K562 (cell line): ENCODE measurements around the gene YWHAB. TPM values are rescaled to one million over a fixed set of nuclear protein-coding genes. Genes with fewer than 3 reads are reported as not detected.

ENCODE experiments used
- BMI1 ChIP-seq: fragments of 150-350 bp; IDR thresholded peaks from 2 replicates; pipeline ENCODE4 v1.6.1; 2014; ENCODE audit warnings: low read length
- BRF1 ChIP-seq: IDR thresholded peaks from 3 replicates; pipeline ENCODE4 v1.6.1; 2011; ENCODE audit warnings: borderline replicate concordance, mild to moderate bottlenecking; ENCODE audit not compliant: insufficient read length; ENCODE audit errors: extremely low read depth
- CBX3 ChIP-seq, 2 experiments: IDR thresholded peaks; 1 replicate in 1 of 2; 2 replicates in 1 of 2; pipeline ENCODE4 v1.6.1; 2012; ENCODE audit warnings: inconsistent platforms in 2 of 2, low read length in 2 of 2, borderline replicate concordance in 1 of 2, control low read depth in 1 of 2
- ERF ChIP-seq: fragments of 450-650 bp; formaldehyde crosslinking; IDR thresholded peaks from 2 replicates; pipeline ENCODE4 v1.4.0; 2020; ENCODE audit warnings: mild to moderate bottlenecking, mixed read lengths
- GTF2F1 ChIP-seq: IDR thresholded peaks from 2 replicates; pipeline ENCODE4 v1.6.1; 2011; ENCODE audit warnings: low read depth, low read length, improper control_type of control experiment
- KAT8 ChIP-seq: fragments of 450-650 bp; IDR thresholded peaks from 2 replicates; pipeline ENCODE4 v1.6.1; 2016; ENCODE audit warnings: low read depth, mild to moderate bottlenecking
- TEAD4 ChIP-seq, 2 experiments: sonication (generic) in 1 of 2; formaldehyde crosslinking in 1 of 2; IDR thresholded peaks; 2 replicates each; pipeline versions ENCODE4 v1.6.1 to v1.8.0; 2012 to 2022; ENCODE audit warnings: borderline replicate concordance in 1 of 2, inconsistent platforms in 1 of 2, low read length in 1 of 2, mild to moderate bottlenecking in 1 of 2, missing genetic modification reagents in 1 of 2
- polyA plus RNA-seq, 8 experiments: library from polyadenylated mRNA; depleted of rRNA in 4 of 8; stranded (reverse) in 5 of 8; unstranded in 3 of 8; fragments of >200 nt; fragmentation: Nextera tagmentation in 2 of 8; fragmentation: Illumina TruSeq in 1 of 8; extraction: Ambion mirVana in 2 of 8; extraction: Trizol in 1 of 8; gene quantifications; 2 replicates each; pipeline versions ENCODE4 v1.2.1 to v1.2.3, GENCODE V29; 2011 to 2014; ENCODE audit warnings: inconsistent platforms in 1 of 8, missing spikeins in 1 of 8
- total RNA-seq, 7 experiments: library from RNA; depleted of rRNA in 6 of 7; stranded (reverse); fragments of >200 nt in 6 of 7; fragmentation: Illumina TruSeq in 2 of 7; extraction: Trizol in 2 of 7; gene quantifications; 2 replicates each; pipeline versions ENCODE4 v1.2.1 to v1.2.3, GENCODE V29; 2011 to 2021; ENCODE audit warnings: low replicate concordance in 1 of 7
- TF ChIP-seq, protein P1 (sequence below): fragments of 250-450 bp; sonication (Bioruptor Pico); IDR thresholded peaks from 2 replicates; pipeline ENCODE4 v1.4.0; 2020; ENCODE audit warnings: mild to moderate bottlenecking
- TF ChIP-seq, protein P2 (sequence below): fragments of 250-450 bp; sonication (Bioruptor Pico); IDR thresholded peaks from 2 replicates; pipeline ENCODE4 v1.4.0; 2020; ENCODE audit warnings: borderline replicate concordance
- TF ChIP-seq, protein P3 (sequence below), 2 experiments: fragments of 450-650 bp; formaldehyde crosslinking in 1 of 2; IDR thresholded peaks; 2 replicates each; pipeline versions ENCODE4 v1.4.0 to v1.6.1; 2014 to 2020; ENCODE audit warnings: mild to moderate bottlenecking in 2 of 2, borderline replicate concordance in 1 of 2, low read depth in 1 of 2
- TF ChIP-seq, protein P4 (sequence below): sonication (generic); formaldehyde crosslinking; IDR thresholded peaks from 2 replicates; pipeline ENCODE4 v1.8.0; 2022; ENCODE audit warnings: mild to moderate bottlenecking, missing genetic modification reagents, borderline replicate concordance

Gene YWHAB
- total and polyA plus RNA-seq, 9 of the 15 experiments (the other 6 are each of a cell fraction or from before 2014, with no cell fraction given): 60.6 to 185 (median 96.1) TPM

DNA sequence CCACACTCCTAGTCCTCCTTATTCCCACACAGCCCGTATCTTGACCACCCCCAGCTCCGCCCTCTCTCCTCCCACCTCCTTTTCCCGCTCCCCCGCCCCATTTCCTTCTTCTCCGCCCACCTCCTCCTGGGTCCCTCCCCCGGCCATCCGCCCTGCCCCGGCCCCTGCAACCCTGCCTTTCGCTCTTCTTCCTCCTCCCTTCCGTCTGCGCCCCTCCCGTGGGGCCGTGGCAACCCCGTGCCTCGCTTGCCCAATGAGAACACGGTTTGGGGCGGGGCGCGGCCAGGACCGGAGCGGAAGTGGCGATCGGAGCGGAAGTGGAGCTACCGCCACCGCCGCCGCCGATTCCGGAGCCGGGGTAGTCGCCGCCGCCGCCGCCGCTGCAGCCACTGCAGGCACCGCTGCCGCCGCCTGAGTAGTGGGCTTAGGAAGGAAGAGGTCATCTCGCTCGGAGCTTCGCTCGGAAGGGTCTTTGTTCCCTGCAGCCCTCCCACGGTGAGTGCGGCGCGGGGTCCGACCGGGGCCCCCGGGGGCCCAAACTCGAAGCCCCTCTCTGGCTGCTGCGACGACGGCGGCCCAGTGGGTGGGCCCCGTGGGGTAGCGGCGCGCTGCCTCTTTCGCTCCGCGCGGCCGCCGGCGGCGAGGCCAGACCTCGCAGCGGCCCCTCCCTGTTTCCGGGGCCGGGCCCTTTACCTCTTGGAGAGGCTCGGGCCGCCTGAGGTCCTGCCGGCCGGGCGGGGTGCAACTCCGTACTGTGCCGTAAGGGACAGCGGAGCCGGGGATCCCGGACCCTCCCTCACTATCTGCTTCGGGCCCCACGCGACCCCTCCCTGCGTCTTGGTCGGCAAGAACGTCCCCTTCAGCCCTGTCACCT is at the start of gene YWHAB (continued):
- TF ChIP-seq CBX3 (IDR thresholded peaks at IDR 0.05; ENCODE audit: borderline replicate concordance in 1 of 2, low read length in 2 of 2) (no peak), BRF1 (no peak), GTF2F1 (no peak), TEAD4 (IDR thresholded peaks at IDR 0.05; ENCODE audit: low read length) (no peak), TEAD4 (CRISPR knock-in tag; IDR thresholded peaks at IDR 0.05; ENCODE audit: borderline replicate concordance) (no peak), BMI1 (no peak), ERF (CRISPR knock-in tag) (0 out of 2 replicates have a peak, but pooled peaks have one; percentile 58), KAT8 (no peak)
- TF ChIP-seq, protein P1, sequence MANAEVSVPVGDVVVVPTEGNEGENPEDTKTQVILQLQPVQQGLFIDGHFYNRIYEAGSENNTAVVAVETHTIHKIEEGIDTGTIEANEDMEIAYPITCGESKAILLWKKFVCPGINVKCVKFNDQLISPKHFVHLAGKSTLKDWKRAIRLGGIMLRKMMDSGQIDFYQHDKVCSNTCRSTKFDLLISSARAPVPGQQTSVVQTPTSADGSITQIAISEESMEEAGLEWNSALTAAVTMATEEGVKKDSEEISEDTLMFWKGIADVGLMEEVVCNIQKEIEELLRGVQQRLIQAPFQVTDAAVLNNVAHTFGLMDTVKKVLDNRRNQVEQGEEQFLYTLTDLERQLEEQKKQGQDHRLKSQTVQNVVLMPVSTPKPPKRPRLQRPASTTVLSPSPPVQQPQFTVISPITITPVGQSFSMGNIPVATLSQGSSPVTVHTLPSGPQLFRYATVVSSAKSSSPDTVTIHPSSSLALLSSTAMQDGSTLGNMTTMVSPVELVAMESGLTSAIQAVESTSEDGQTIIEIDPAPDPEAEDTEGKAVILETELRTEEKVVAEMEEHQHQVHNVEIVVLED (CRISPR knock-in tag): no peak; the same call in 1 of the 2 replicates
- TF ChIP-seq, protein P2, sequence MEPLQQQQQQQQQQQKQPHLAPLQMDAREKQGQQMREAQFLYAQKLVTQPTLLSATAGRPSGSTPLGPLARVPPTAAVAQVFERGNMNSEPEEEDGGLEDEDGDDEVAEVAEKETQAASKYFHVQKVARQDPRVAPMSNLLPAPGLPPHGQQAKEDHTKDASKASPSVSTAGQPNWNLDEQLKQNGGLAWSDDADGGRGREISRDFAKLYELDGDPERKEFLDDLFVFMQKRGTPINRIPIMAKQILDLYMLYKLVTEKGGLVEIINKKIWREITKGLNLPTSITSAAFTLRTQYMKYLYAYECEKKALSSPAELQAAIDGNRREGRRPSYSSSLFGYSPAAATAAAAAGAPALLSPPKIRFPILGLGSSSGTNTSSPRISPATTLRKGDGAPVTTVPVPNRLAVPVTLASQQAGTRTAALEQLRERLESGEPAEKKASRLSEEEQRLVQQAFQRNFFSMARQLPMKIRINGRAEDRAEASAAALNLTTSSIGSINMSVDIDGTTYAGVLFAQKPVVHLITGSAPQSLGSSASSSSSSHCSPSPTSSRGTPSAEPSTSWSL (CRISPR knock-in tag): peak; percentile 75; the same call in 1 of the 2 replicates
- TF ChIP-seq, protein P3, sequence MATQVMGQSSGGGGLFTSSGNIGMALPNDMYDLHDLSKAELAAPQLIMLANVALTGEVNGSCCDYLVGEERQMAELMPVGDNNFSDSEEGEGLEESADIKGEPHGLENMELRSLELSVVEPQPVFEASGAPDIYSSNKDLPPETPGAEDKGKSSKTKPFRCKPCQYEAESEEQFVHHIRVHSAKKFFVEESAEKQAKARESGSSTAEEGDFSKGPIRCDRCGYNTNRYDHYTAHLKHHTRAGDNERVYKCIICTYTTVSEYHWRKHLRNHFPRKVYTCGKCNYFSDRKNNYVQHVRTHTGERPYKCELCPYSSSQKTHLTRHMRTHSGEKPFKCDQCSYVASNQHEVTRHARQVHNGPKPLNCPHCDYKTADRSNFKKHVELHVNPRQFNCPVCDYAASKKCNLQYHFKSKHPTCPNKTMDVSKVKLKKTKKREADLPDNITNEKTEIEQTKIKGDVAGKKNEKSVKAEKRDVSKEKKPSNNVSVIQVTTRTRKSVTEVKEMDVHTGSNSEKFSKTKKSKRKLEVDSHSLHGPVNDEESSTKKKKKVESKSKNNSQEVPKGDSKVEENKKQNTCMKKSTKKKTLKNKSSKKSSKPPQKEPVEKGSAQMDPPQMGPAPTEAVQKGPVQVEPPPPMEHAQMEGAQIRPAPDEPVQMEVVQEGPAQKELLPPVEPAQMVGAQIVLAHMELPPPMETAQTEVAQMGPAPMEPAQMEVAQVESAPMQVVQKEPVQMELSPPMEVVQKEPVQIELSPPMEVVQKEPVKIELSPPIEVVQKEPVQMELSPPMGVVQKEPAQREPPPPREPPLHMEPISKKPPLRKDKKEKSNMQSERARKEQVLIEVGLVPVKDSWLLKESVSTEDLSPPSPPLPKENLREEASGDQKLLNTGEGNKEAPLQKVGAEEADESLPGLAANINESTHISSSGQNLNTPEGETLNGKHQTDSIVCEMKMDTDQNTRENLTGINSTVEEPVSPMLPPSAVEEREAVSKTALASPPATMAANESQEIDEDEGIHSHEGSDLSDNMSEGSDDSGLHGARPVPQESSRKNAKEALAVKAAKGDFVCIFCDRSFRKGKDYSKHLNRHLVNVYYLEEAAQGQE (IDR thresholded peaks at IDR 0.05; ENCODE audit: borderline replicate concordance): peak; percentile 71
- TF ChIP-seq, protein P3 (CRISPR knock-in tag; IDR thresholded peaks at IDR 0.05; ENCODE audit: low read depth): no peak
- TF ChIP-seq, protein P4, sequence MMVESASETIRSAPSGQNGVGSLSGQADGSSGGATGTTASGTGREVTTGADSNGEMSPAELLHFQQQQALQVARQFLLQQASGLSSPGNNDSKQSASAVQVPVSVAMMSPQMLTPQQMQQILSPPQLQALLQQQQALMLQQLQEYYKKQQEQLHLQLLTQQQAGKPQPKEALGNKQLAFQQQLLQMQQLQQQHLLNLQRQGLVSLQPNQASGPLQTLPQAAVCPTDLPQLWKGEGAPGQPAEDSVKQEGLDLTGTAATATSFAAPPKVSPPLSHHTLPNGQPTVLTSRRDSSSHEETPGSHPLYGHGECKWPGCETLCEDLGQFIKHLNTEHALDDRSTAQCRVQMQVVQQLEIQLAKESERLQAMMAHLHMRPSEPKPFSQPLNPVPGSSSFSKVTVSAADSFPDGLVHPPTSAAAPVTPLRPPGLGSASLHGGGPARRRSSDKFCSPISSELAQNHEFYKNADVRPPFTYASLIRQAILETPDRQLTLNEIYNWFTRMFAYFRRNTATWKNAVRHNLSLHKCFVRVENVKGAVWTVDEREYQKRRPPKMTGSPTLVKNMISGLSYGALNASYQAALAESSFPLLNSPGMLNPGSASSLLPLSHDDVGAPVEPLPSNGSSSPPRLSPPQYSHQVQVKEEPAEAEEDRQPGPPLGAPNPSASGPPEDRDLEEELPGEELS (CRISPR knock-in tag): no peak; the same call in 1 of the 2 replicates
